ENCODE measurements around the gene ACTR8. TPM values are rescaled to one million over a fixed set of nuclear protein-coding genes. Genes with fewer than 3 reads are reported as not detected.

The ACTR8 gene
- total and polyA plus RNA-seq, 2 of the 13 experiments (the other 11 are each of a cell fraction or from before 2014, with no cell fraction given), result 15.5 to 29.0 TPM

DNA sequence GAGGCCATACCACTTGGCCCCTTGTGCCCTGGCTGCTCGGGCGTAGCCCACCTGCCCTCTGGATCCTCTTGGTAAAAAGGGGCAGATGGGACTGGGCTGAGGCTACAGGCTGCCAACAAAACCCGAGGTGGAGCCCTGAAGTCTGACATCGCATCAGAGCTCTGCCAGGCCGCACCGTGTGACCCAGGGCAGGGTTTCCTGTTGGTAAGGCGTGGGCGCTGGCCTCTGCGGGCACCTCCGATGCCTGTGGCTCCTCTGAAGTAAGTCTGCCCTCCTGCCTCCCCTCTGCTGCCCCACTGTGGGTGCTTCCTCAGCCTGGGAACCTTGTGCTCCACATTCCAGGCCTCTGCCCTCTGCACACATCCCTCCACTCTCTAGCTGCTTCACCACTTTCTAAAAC is 44.6 kb downstream of the ACTR8 start:
- no TSS peak for BruUV-seq (replicated peaks)
- intact Hi-C loops (cut with micrococcal nuclease; ENCODE audit: unreplicated experiment), result no loop called here
- Histone ChIP-seq H3K9ac (ENCODE audit: insufficient read depth, low read depth, low read length) (no peak overlapping the region), H4K20me1 (ENCODE audit: insufficient read depth, low read length) (peaks cover 28% of the 10 kb centered on the region), H3K4me2 (ENCODE audit: low read depth, low read length) (no peak overlapping the region), H3K4me3 (replicated peaks in 1 of 3; ENCODE audit: insufficient read depth in 1 of 3, low read depth in 2 of 3, low read length in 3 of 3) (no peak overlapping the region; a peak in 1 of 6 replicates), H3K27ac (ENCODE audit: extremely low read length, insufficient read depth, low read length) (no peak overlapping the region), H3K36me3 (replicated peaks in 1 of 2; ENCODE audit: control insufficient read depth in 1 of 2, insufficient read depth in 2 of 2, low read length in 2 of 2) (peaks cover 39 to 64% of the 10 kb centered on the region in 2 experiments), H3K79me2 (ENCODE audit: insufficient read depth, low read length) (peaks cover 95% of the 10 kb centered on the region), H3K9me3 (ENCODE audit: low read length) (no peaks in the 10 kb centered on the region), H2AFZ (ENCODE audit: low read length) (no peak overlapping the region), H3K4me1 (ENCODE audit: insufficient read depth, low read length) (peaks cover 94% of the 10 kb centered on the region), H3K27me3 (ENCODE audit: control insufficient read depth in 1 of 2, insufficient read depth in 2 of 2, low read length in 2 of 2) (no peaks in the 10 kb centered on the region)
- ChIA-PET POLR2A (interaction anchor here (1.5 to 2.1 kb wide), 2 partner anchors 8 to 20 kb away, joined by 6 to 7 read pairs; no protein-coding TSS in a partner anchor), CTCF (ENCODE audit: low intra/inter-chr PET ratio, low total read pairs) (no interaction called here)
- no peak for ATAC-seq
- FAIRE-seq, result no peak
- in situ Hi-C loops (cut with HindIII; ENCODE audit: extremely low pct_ligation_motif_present, low pct_unique_long_range_greater_than_20kb), result no loop called here
- WGBS (ENCODE audit: low lambda C conversion rate), result 98% methylated on average over 9 of the region's 10 CpGs
- TF ChIP-seq KDM2A (CRISPR knock-in tag; IDR thresholded peaks at IDR 0.05; ENCODE audit: borderline replicate concordance, low read depth), result no peak
- 0 out of 2 replicates have a peak, but pooled peaks have one; percentile 12 for TF ChIP-seq NRL (CRISPR knock-in tag; IDR thresholded peaks at IDR 0.05; ENCODE audit: borderline replicate concordance)
- TF ChIP-seq AGO2 (optimal IDR thresholded peaks at IDR 0.05; ENCODE audit: low read depth, low read length), result peak; percentile 74
- 0 out of 2 replicates have a peak, but pooled peaks have one; percentile 55 for TF ChIP-seq HNRNPL (IDR thresholded peaks at IDR 0.05; ENCODE audit: low read depth, low read length)
- no peak for TF ChIP-seq ZNF20 (CRISPR knock-in tag; IDR thresholded peaks at IDR 0.05)
- no peak for DNase-seq (ENCODE audit: low spot score)

DNA sequence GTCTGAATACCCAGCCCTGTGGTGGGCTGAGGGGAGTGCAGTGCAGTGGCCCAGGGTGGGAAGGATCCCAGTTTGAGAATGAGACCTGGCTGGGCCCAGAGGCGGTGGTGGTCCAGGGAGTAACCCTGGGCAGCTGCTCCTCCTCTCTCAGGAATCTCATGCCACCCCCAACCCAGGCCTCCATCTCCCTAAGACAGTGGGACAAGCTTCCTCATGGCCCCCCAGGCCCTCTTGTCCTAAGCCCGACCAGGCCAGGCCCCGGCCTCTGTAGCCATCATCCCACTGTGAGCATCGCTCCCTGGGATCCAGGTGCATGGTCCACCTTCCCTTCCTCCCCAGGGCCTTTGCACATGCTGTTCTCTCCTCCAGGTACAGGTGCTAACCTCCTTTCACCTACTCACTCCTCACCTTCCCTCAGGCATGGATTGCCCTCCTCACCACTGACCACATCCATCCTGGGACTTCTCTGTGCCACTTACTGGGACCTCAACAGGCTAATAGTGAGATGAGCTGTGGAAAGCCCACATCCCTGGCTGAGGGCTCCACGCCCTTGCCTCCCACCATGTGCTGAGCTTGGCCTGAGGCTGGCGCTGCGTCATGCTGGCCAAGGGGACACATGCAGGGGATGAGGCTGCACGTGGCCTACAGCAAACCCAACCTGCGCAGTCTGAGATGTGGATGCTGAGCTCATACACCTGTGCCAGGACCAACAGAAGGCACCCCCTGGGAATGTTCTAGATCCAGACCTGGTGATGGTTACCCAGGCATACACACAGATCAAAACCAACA is 45.7 kb downstream of the ACTR8 start:
- POLR2A ChIA-PET, result interaction anchor here (1.5 to 2.1 kb wide), 2 partner anchors 9 to 19 kb away, joined by 6 to 7 read pairs; no protein-coding TSS in a partner anchor
- in situ Hi-C loops (cut with HindIII; ENCODE audit: extremely low pct_ligation_motif_present, low pct_unique_long_range_greater_than_20kb), result no loop called here
- BruUV-seq (replicated peaks), result no TSS peak

More for the DNA sequence above, 45.7 kb downstream of the ACTR8 start:
- no peaks in the 10 kb centered on the region for H3K9me3 ChIP-seq (ENCODE audit: low read length)
- 97% methylated on average over 5 of the region's 9 CpGs for WGBS (ENCODE audit: low lambda C conversion rate)
- peaks cover 92% of the 10 kb centered on the region for H3K79me2 ChIP-seq (ENCODE audit: insufficient read depth, low read length)
- peaks cover 90% of the 10 kb centered on the region for H3K4me1 ChIP-seq (ENCODE audit: insufficient read depth, low read length)
- H3K9ac ChIP-seq (ENCODE audit: insufficient read depth, low read depth, low read length), result no peak overlapping the region
- peaks cover 39 to 72% of the 10 kb centered on the region in 2 experiments for H3K36me3 ChIP-seq (replicated peaks in 1 of 2; ENCODE audit: control insufficient read depth in 1 of 2, insufficient read depth in 2 of 2, low read length in 2 of 2)
- no peak overlapping the region for H3K4me2 ChIP-seq (ENCODE audit: low read depth, low read length)
- no peak overlapping the region for H2AFZ ChIP-seq (ENCODE audit: low read length)
- TF ChIP-seq AGO2 (optimal IDR thresholded peaks at IDR 0.05; ENCODE audit: low read depth, low read length) (peak; percentile 77), ZNF678 (CRISPR knock-in tag; IDR thresholded peaks at IDR 0.05) (no peak), POLR2G (IDR thresholded peaks at IDR 0.05; ENCODE audit: low read depth, low read length) (peak; percentile 2; the same call in 1 of the 2 replicates), MTA1 (CRISPR knock-in tag; IDR thresholded peaks at IDR 0.05; ENCODE audit: borderline replicate concordance) (peak; percentile 53; the same call in 1 of the 2 replicates), NFKB2 (CRISPR knock-in tag; IDR thresholded peaks at IDR 0.05; ENCODE audit: borderline replicate concordance) (no peak), RBFOX2 (IDR thresholded peaks at IDR 0.05; ENCODE audit: low read depth, low read length) (peak; percentile 55), ZMYM3 (CRISPR knock-in tag; IDR thresholded peaks at IDR 0.05) (0 out of 2 replicates have a peak, but pooled peaks have one; percentile 24), ZNF253 (CRISPR knock-in tag; IDR thresholded peaks at IDR 0.05; ENCODE audit: borderline replicate concordance) (0 out of 2 replicates have a peak, but pooled peaks have one; percentile 51), TEAD3 (CRISPR knock-in tag; optimal IDR thresholded peaks at IDR 0.05; ENCODE audit: borderline replicate concordance) (peak; percentile 23)
- TF ChIP-seq, protein P1, sequence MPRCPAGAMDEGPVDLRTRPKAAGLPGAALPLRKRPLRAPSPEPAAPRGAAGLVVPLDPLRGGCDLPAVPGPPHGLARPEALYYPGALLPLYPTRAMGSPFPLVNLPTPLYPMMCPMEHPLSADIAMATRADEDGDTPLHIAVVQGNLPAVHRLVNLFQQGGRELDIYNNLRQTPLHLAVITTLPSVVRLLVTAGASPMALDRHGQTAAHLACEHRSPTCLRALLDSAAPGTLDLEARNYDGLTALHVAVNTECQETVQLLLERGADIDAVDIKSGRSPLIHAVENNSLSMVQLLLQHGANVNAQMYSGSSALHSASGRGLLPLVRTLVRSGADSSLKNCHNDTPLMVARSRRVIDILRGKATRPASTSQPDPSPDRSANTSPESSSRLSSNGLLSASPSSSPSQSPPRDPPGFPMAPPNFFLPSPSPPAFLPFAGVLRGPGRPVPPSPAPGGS (CRISPR knock-in tag; IDR thresholded peaks at IDR 0.05), result 0 out of 2 replicates have a peak, but pooled peaks have one; percentile 20
- peaks cover 36% of the 10 kb centered on the region for H4K20me1 ChIP-seq (ENCODE audit: insufficient read depth, low read length)
- peak; percentile 4; the same call in 1 of the 3 replicates for ATAC-seq
- no peak for FAIRE-seq
- H3K27ac ChIP-seq (ENCODE audit: extremely low read length, insufficient read depth, low read length), result no peak overlapping the region
- intact Hi-C loops (cut with micrococcal nuclease; ENCODE audit: unreplicated experiment), result no loop called here
- H3K27me3 ChIP-seq (ENCODE audit: control insufficient read depth in 1 of 2, insufficient read depth in 2 of 2, low read length in 2 of 2), result no peaks in the 10 kb centered on the region
- CTCF ChIA-PET (ENCODE audit: low intra/inter-chr PET ratio, low total read pairs), result no interaction called here
- no peak for DNase-seq (ENCODE audit: low spot score)
- H3K4me3 ChIP-seq (replicated peaks in 1 of 3; ENCODE audit: insufficient read depth in 1 of 3, low read depth in 2 of 3, low read length in 3 of 3), result no peak overlapping the region

All from HepG2 (cell line).